Kidney (tissue), 14 donors: ENCODE data around the gene VPS13A. TPM values are rescaled to one million over a fixed set of nuclear protein-coding genes. Genes with fewer than 3 reads are reported as not detected.

Experiments used
- DNase-seq, 5 donors: peaks; one replicate each; pipeline ENCODE4 v3.0.0-alpha.2; 2013 to 2020
- FAIRE-seq: peaks from 2 replicates; lab custom pipeline; 2012; peaks lifted over from hg19 to GRCh38; lab: Jason Lieb, UNC
- H3K27ac ChIP-seq, 2 donors: one replicate each; pipeline ENCODE4 v1.7.0; 2013; ENCODE audit warnings: low read depth in 2 of 2, low read length in 2 of 2, inconsistent platforms in 1 of 2
- H3K27me3 ChIP-seq: one replicate; pipeline ENCODE4 v1.7.1; 2013; ENCODE audit warnings: low read length, inconsistent platforms; ENCODE audit not compliant: control insufficient read depth, insufficient read depth
- H3K36me3 ChIP-seq, 3 donors: one replicate each; pipeline versions ENCODE4 v1.7.0 to v1.7.1; 2013; ENCODE audit warnings: low read length in 3 of 3, control low read depth in 1 of 3, inconsistent platforms in 1 of 3; ENCODE audit not compliant: insufficient read depth in 3 of 3, control insufficient read depth in 2 of 3
- H3K4me1 ChIP-seq, 3 donors: one replicate each; pipeline versions ENCODE4 v1.7.0 to v1.7.1; 2013; ENCODE audit warnings: low read length in 3 of 3, inconsistent platforms in 1 of 3, low read depth in 1 of 3; ENCODE audit not compliant: control insufficient read depth in 2 of 3, insufficient read depth in 2 of 3
- H3K4me3 ChIP-seq, 3 donors: one replicate each; pipeline versions ENCODE4 v1.7.0 to v1.8.1; 2013; ENCODE audit warnings: low read length in 3 of 3, control low read depth in 1 of 3, inconsistent platforms in 1 of 3
- H3K9ac ChIP-seq, 3 donors: one replicate each; pipeline versions ENCODE4 v1.7.0 to v1.7.1; 2013; ENCODE audit warnings: low read length in 3 of 3, control low read depth in 1 of 3, inconsistent platforms in 1 of 3
- H3K9me3 ChIP-seq, 3 donors: one replicate each; pipeline versions ENCODE4 v1.7.0 to v1.7.1; 2013; ENCODE audit warnings: low read length in 3 of 3, control low read depth in 1 of 3, inconsistent platforms in 1 of 3; ENCODE audit not compliant: control insufficient read depth in 2 of 3, insufficient read depth in 1 of 3
- intact Hi-C: fragments of 100-400 bp; cut with DNase I; formaldehyde crosslinking; loops from one replicate; pipeline ENCODE4 v1.11.1; 2022
- polyA plus RNA-seq: library from polyadenylated mRNA; stranded (reverse); fragments of 350-450 nt; fragmentation: Illumina TruSeq; extraction: RNeasy Lipid Tissue Mini Kit (QIAGEN cat#74804); gene quantifications from one replicate; pipeline ENCODE4 v1.2.3, GENCODE V29; 2014; ENCODE audit warnings: low read depth, low replicate concordance; ENCODE audit not compliant: insufficient read depth
- total RNA-seq: library from RNA; stranded (reverse); fragmentation: NEBNext Ultra II Directional; extraction: Animal tissue kit (Norgen Biotek cat#: 25700); gene quantifications from one replicate; pipeline ENCODE4 v1.2.1, GENCODE V29; 2021
- TF ChIP-seq, protein P1 (sequence below): IDR thresholded peaks from 3 replicates; pipeline ENCODE4 v1.5.1; 2012; ENCODE audit warnings: mild to moderate bottlenecking, moderate library complexity, borderline replicate concordance; ENCODE audit not compliant: insufficient read depth; ENCODE audit errors: extremely low read depth
- donor health status: control.
- donor health status: control.
- donor health status: control.
- donor health status: control.
- donor health status: control.
- donor health status: DM: yes; HTN: yes; CAD: no.
- donor health status: Normal renal cell carcinoma (clear cell type).

VPS13A gene
- total and polyA plus RNA-seq, 2 donors from 2014 or later: 10.1 to 32.1 TPM

DNA sequence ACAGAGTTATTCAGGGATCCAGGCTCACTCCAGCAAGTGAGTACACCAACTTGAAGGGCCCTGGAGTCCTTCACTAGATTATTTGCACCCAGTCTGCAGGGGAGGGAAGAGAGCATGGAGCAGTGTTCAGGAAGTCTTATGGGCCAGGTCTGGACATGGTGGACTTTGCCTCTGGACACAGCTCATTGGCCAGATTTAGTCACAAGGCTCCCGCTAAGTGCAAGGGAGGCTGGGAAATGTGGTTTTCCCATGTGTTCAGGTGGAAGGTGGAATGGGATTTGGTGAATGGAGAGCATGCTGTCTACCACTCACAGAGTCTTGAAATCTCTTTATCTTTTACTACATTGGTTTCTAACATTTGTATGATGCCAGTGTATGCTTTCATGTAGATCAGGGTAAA lies 270.3 kb downstream of the VPS13A start:
- intact Hi-C loops: no loop called here
- H3K4me1 ChIP-seq: no peaks in the 10 kb centered on the region
- H3K9me3 ChIP-seq: no peaks in the 10 kb centered on the region
- FAIRE-seq (no peak), DNase-seq (no peak)
- no peak overlapping the region for H3K27ac ChIP-seq
- TF ChIP-seq, protein P1, sequence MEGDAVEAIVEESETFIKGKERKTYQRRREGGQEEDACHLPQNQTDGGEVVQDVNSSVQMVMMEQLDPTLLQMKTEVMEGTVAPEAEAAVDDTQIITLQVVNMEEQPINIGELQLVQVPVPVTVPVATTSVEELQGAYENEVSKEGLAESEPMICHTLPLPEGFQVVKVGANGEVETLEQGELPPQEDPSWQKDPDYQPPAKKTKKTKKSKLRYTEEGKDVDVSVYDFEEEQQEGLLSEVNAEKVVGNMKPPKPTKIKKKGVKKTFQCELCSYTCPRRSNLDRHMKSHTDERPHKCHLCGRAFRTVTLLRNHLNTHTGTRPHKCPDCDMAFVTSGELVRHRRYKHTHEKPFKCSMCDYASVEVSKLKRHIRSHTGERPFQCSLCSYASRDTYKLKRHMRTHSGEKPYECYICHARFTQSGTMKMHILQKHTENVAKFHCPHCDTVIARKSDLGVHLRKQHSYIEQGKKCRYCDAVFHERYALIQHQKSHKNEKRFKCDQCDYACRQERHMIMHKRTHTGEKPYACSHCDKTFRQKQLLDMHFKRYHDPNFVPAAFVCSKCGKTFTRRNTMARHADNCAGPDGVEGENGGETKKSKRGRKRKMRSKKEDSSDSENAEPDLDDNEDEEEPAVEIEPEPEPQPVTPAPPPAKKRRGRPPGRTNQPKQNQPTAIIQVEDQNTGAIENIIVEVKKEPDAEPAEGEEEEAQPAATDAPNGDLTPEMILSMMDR: no peak
- H3K9ac ChIP-seq: no peak overlapping the region
- no peaks in the 10 kb centered on the region for H3K27me3 ChIP-seq
- H3K36me3 ChIP-seq: no peaks in the 10 kb centered on the region
- H3K4me3 ChIP-seq: no peak overlapping the region

- no peak overlapping the region for H3K9ac ChIP-seq
- no peak overlapping the region for H3K4me3 ChIP-seq
- FAIRE-seq (no peak), DNase-seq (no peak)
- no peaks in the 10 kb centered on the region for H3K9me3 ChIP-seq
- no peaks in the 10 kb centered on the region for H3K27me3 ChIP-seq
- H3K4me1 ChIP-seq: no peaks in the 10 kb centered on the region
- intact Hi-C loops: loop anchor here (10.0 kb wide), 2 partner anchors 195 to 285 kb away; partner anchors contain the start of gene GNA14
- TF ChIP-seq, protein P1: no peak
- no peak overlapping the region for H3K27ac ChIP-seq
- no peaks in the 10 kb centered on the region for H3K36me3 ChIP-seq
Observed at GRCh38 chr9:77449240-77450084, 272.1 kb downstream of the VPS13A start.

DNA sequence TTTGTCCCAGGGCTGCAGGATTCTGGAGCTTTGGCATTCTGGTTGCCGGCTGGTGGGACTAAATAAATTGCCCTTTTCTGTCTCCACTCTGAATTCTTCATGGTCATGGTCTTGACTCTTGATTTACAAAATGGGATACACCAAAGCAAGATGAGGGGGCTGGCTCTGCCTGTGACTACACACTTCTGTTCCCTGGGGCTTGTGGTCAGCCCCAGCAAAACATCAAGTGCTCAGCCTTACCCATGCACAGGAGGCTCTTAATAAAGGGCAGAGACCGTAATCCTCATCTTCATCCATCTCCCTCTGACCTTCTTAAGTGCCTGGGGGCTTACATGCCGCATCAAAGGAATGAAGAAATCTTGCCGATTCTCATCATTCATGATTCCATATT lies 272.7 kb downstream of the VPS13A start:
- no peaks in the 10 kb centered on the region for H3K27me3 ChIP-seq
- H3K9me3 ChIP-seq: no peaks in the 10 kb centered on the region
- no peak overlapping the region for H3K4me3 ChIP-seq
- H3K36me3 ChIP-seq: no peaks in the 10 kb centered on the region
- no peaks in the 10 kb centered on the region for H3K4me1 ChIP-seq
- H3K9ac ChIP-seq: no peak overlapping the region
- FAIRE-seq (no peak), DNase-seq (no peak)
- intact Hi-C loops: loop anchor here (10.0 kb wide), 2 partner anchors 195 to 285 kb away; partner anchors contain the start of gene GNA14
- TF ChIP-seq, protein P1: no peak
- H3K27ac ChIP-seq: no peak overlapping the region
